GM19438 (cell line): ENCODE data around the gene CHTOP.
"Not testable (repeated sequence)": the region's sequence is repeated elsewhere in the genome, so short reads cannot be mapped to it uniquely, and the experiment has no call there.

Experiments
- ATAC-seq: cut with Tn5 transposase; IDR thresholded peaks from one replicate; pipeline ENCODE4 v1.9.1; 2021; ENCODE audit warnings: low read depth; ENCODE audit not compliant: unreplicated experiment

Gene CHTOP

GRCh38 chr1:153658400-153659174 lies 24.7 kb downstream of the CHTOP start, which contains the start of gene SNAPIN:
TSS of gene SNAPIN (plus strand) at chr1:153658703. CDS start at chr1:153658744, 41 bp downstream.
- ATAC-seq = peak; percentile 90

- no peak for ATAC-seq
These were observed 25.3 kb downstream of the CHTOP start for GRCh38 chr1:153659175-153659534.

GRCh38 chr1:153659656-153660055 lies 25.8 kb downstream of the CHTOP start:
- no peak for ATAC-seq

DNA sequence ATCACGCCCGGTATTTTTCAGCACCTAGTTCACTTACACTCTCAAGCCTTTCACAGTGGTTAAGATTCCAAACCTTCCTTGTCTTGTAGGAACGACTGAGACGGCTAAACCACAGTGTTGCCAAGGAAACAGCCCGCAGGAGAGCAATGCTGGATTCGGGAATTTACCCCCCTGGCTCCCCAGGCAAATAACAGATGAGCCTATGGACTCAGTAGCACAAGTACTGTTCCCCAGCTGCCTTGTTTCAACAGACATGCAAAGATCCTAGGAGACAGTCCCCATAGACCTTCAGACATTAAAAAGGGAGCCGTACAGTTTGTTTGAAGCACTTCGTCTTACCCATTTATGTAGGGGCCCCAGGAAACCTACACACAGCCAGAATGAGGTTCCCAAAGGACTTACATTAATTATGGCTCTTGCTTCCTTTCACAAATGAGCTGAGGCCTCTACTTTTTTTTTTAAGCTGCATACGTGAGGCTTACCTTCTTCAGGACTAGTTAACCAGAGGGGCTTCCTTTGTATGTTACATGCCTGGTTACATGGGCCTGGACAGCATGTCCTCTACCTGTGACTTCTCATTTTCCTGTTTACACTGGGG lies 27.3 kb downstream of the CHTOP start:
- ATAC-seq = no peak

DNA sequence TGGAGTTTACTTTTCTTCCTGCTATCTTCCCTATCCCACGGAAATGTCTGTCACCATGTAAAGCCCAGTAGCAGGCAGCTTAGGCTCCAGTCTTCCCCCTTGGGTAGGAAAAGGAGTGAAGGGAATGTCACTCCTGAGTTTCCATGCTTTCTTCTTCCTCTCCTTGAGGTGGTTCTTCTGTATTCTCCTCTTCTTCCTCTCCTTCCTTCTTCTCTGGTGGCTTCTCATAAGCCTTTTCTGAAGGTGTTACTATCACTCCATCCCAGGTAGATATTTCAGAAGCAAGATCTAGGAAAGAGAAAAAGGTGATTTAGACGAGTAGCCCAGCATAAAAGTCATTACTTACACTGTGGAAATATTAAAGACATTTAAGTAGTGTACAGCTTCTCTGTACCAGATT lies 28.4 kb downstream of the CHTOP start:
- no peak for ATAC-seq

DNA sequence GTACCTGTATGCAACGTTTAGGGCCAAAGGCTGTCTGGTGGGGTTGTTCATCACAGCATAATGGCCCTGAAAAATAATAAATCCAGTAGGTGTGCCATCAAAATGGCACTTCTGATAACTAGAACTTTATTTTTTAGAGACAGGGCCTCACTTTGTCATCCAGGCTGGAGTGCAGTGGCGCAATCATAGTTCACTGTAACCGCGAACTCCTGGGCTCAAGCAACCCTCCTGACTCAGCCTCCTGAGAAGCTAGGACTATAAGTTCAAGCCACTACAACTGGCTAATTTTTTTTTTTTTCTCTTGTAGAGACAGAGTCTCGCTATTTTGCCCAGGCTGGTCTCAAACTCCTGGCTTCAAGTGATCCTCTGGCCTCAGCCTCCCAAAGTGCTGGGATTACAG lies 29.3 kb downstream of the CHTOP start:
- no peak for ATAC-seq

- no peak for ATAC-seq
These were observed 33.6 kb downstream of the CHTOP start for GRCh38 chr1:153667439-153667838.

DNA sequence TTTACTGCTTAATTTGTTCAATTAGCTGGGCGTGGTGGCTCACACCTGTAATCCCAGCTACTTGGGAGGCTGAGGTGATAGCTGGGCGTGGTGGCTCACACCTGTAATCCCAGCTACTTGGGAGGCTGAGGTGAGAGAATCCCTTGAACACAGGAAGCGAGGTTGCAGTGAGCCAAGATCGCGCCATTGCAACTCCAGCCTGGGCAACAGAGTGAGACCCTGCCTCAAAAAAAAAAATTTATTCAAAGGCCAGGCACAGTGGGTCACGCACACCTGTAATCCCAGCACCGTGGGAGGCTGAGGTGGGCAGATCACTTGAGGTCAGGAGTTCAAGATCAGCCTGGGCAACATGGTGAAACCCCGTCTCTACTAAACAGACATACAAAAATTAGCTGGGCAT lies 34.8 kb downstream of the CHTOP start:
- not testable (repeated sequence) for ATAC-seq

DNA sequence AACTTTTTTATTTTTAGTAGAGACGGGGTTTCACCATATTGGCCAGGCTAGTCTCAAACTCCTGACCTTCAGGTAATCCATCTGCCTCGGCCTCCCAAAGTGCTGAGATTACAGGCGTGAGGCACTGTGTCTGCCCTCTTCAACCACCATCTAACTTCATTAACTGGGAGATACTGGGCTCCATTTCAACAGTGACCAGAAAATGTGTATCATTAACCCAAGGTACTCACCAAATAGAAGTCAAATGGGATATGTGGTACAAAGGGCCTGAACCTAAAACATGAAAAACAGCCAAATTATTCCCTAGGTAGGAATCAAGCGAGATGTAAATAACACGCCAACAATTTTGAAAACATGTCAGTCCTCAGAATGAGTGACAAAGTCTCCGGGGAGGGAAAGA lies 35.7 kb downstream of the CHTOP start:
- no peak for ATAC-seq

DNA sequence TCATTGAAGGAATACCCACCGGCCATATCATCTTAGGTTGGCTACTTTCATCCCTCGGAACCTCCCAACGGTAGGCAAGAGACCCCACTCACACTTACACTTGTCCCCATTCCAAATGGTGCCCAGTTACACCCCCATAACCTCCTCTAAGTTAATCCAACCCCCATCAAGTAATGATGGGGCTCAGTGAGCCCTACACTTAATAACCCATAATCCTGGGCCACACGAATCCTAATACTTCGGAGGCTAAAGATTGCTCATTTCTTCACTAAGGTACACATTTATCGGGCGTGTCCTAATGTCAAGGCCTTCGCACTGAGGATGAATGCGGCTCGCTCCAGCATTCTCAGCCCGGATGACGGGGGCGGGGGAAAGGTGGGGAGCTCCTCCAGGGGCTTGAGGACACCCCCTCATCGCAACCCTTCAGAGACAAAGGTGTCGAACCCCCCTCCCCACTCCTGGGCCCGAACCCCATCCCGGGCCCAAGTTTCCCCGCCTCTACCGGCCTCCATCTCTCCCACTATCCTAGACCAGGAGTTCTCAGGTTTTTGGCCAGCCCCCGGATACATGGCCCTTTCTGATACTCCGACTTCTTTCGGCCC lies 36.5 kb downstream of the CHTOP start:
- no peak for ATAC-seq

DNA sequence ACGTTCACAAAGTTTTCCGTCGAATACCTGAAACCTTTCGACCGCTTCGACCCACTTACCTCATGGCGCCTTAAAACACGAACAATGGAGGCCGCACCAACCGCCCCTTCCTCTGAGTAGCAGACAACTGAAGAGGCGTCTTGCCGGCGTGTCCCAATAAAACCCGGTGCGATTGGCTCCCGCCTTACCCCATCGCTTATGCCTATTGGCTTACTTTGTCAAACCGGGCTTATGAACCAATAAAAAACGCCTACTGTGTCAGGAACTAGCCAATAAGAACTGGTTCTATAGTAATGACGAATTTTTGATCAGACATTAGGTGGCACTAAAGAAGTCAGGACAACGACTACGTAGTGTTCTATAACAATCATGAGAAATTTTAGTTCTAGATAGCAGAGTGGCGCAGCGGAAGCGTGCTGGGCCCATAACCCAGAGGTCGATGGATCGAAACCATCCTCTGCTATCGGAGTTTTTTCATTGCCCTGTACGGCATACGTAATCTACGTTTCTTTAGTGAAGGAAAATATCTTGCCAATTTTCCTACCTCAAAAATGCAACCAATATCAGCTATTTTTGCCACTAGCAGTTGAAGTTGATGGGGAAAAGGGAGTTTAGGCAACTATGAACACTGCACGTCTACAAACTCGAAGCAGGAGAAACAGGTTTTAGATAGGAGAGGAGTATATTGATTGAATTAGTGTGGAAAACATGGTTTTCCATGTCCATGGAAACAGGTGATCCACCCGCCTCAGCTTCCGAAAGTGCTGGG lies 37.2 kb downstream of the CHTOP start, which contains the start of gene ILF2:
TSS of gene ILF2 (minus strand) at position 135 of the 769 bp plus-strand sequence. CDS start at position 64, 71 bp downstream.
- ATAC-seq = peak; percentile 87

DNA sequence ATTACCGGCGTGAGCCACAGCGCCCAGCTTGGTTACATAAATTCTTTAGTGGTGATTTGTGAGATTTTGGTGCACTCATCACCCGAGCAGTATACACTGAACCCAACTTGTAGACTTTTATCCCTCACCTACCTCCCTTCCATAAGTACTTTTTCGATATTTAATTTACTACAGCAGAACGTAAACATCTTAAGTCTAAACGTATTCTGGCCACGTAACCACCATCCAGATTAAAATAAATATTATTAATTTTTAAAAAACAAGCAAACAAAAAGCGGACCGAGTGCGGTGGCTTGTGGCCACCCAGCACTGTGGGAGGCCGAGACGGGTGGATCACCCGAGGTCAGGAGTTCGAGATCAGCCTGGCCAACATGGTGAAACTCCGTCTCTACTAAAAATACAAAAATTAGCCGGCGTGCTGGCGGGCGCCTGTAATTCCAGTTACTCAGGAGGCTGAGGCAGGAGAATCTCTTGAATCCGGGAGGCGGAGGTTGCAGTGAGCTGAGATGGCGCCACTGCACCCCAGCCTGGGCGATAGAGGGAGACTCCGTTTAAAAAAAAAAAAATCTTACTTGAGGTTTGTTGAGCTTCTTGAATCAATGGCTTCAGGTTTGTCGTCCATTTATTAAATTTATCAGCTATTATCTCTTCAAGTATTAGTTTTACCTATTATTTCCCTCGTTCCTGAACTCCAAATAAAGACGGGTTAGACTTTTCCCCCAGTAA lies 37.9 kb downstream of the CHTOP start:
- ATAC-seq = peak; percentile 20

DNA sequence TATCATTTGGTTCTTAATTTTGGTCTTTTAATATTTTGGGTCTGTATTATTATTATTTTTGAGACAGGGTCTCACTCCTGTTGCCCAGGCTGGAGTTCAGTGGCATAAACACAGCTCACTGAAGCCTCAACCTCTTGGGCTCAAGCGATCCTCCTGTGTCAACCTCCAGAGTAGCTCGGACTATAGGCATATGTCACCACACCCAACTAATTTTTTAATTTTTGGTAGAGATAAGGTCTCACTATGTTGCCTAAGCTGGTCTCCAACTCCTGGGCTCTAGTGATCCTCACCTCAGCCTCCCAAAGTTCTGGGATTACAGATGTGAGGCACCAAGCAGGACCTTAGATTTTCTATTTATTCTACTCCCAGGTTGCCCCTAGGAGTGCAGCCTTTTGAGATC lies 39.6 kb downstream of the CHTOP start:
- no peak for ATAC-seq

DNA sequence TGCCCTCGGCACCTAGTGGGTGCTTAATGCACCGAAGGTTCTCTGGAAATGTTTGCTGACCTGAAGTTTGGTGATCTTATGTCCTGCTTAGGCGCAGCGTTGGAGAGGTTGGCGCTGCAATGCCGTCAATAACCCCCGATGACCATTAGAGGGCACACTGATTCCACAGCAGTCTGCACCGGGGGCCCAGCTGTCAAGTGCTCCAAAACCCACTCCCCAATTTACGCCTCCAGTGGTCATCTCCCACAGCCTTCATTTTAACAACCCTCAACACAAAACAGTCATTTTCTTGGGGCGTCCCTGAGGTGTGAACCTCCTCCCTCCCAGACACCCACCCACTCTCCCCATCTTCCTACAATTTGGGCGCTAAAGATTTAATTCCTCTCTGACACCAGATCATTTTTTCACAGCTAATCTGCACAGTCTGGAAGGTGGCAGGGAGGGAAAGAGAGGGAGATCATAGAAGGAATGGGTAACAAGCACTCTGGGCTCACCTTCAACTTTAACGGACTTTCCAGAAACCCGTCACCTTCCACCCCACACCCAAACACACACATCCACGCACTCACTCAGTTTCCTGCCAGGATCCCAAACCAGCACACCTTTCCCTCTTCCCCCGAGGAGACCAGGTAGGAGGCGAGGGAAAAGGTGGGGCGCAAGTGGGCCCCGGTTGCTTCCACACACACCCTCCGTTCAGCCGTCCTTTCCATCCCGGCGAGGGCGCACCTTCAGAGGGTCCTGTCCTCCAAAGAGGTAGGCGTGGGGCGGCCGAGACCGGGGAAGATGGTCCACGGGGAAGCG lies 44.1 kb downstream of the CHTOP start:
- no peak for ATAC-seq

- no peak for ATAC-seq
These were observed 44.9 kb downstream of the CHTOP start, which contains the start of gene NPR1 for GRCh38 chr1:153678519-153679336. TSS of gene NPR1 (plus strand) at chr1:153678688. CDS start at chr1:153679109, 421 bp downstream.

GRCh38 chr1:153679337-153680119 lies 45.7 kb downstream of the CHTOP start:
- no peak for ATAC-seq

DNA sequence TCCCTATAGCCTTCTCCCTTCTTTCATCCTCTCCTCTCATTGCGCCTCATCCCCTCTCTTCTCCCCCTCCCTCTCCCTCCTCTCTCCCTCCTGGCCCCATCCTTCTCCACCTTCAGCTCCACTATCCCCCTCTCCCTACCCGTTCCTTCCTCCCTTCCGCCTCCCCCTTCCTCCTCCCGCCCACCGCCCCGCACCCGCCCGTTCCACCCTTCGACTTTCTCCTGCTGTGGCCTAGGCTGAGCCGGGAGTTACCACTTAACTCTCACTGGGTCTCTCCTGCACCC lies 46.2 kb downstream of the CHTOP start:
- ATAC-seq = no peak

DNA sequence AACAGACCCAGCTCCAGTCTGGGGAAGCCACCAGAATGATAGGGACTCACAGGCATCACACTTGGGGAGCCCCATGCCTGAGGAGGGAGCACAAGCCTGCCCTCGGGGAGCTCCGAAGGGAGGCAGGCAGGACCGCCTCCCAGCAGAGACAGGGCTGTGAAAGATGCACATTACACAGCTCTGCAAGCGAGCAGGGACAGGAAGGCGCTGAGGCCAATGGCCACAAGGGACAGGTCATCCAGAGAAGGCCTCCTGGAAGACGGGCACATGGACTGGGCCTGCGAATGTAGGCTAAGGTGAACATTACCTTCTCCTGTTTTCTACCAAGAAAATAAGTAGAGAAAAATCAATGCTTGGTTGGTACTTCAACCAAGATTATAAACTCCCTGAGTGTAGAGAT lies 48.9 kb downstream of the CHTOP start:
- ATAC-seq = no peak
